Cardiac muscle cell (in vitro differentiated cells and primary cell): ENCODE data around the gene APRT. TPM values are rescaled to one million over a fixed set of nuclear protein-coding genes. Genes with fewer than 3 reads are reported as not detected.

Source experiments
- DNase-seq, 2 donors: peaks; one replicate each; pipeline versions ENCODE4 v3.0.0 to v3.0.0-alpha.2; 2010 to 2017; ENCODE audit warnings: low read depth in 1 of 2, low spot score in 1 of 2
- H3K27ac ChIP-seq: fragments of 200-600 bp; sonication (generic); 2 replicates; pipeline ENCODE4 v1.5.1; 2016
- H3K27me3 ChIP-seq: fragments of 200-600 bp; sonication (generic); 2 replicates; pipeline ENCODE4 v1.6.0; 2016; ENCODE audit warnings: control low read depth
- H3K36me3 ChIP-seq: fragments of 200-600 bp; sonication (generic); 2 replicates; pipeline ENCODE4 v1.5.1; 2016; ENCODE audit warnings: control low read depth
- H3K4me1 ChIP-seq: fragments of 200-600 bp; sonication (generic); 2 replicates; pipeline ENCODE4 v1.8.1; 2017; ENCODE audit warnings: low read depth, mild to moderate bottlenecking, mixed run types
- H3K4me3 ChIP-seq: fragments of 200-600 bp; sonication (generic); 2 replicates; pipeline ENCODE4 v1.5.1; 2016; ENCODE audit warnings: mild to moderate bottlenecking
- H3K9me3 ChIP-seq: fragments of 200-600 bp; sonication (generic); 2 replicates; pipeline ENCODE4 v1.5.1; 2017; ENCODE audit warnings: low read depth, mild to moderate bottlenecking, control low read depth
- CTCF ChIP-seq: IDR thresholded peaks from 2 replicates; pipeline ENCODE4 v1.5.1; 2012; ENCODE audit warnings: low read depth, mild to moderate bottlenecking, low read length
- polyA plus RNA-seq: library from polyadenylated mRNA; unstranded; fragments of >200 nt; fragmentation: Nextera tagmentation; extraction: Ambion mirVana; gene quantifications from 2 replicates; pipeline ENCODE4 v1.2.1, GENCODE V29; 2016
- total RNA-seq: library from RNA; depleted of rRNA; stranded (reverse); fragments of >200 nt; gene quantifications from 2 replicates; pipeline ENCODE4 v1.2.3, GENCODE V29; 2016

APRT gene
- total and polyA plus RNA-seq, 2 experiments from 2014 or later, result 123 to 169 TPM

- no peaks in the 10 kb centered on the region for H3K9me3 ChIP-seq
- H3K4me1 ChIP-seq, result peaks cover 45% of the 10 kb centered on the region
- no peak for TF ChIP-seq CTCF
- no peaks in the 10 kb centered on the region for H3K27me3 ChIP-seq
- no peak overlapping the region for H3K4me3 ChIP-seq
- H3K36me3 ChIP-seq, result no peaks in the 10 kb centered on the region
- H3K27ac ChIP-seq, result peak overlapping the region; percentile 99
- no peak for DNase-seq
Observed at GRCh38 chr16:88761143-88761534, 50.6 kb downstream of the APRT start.

DNA sequence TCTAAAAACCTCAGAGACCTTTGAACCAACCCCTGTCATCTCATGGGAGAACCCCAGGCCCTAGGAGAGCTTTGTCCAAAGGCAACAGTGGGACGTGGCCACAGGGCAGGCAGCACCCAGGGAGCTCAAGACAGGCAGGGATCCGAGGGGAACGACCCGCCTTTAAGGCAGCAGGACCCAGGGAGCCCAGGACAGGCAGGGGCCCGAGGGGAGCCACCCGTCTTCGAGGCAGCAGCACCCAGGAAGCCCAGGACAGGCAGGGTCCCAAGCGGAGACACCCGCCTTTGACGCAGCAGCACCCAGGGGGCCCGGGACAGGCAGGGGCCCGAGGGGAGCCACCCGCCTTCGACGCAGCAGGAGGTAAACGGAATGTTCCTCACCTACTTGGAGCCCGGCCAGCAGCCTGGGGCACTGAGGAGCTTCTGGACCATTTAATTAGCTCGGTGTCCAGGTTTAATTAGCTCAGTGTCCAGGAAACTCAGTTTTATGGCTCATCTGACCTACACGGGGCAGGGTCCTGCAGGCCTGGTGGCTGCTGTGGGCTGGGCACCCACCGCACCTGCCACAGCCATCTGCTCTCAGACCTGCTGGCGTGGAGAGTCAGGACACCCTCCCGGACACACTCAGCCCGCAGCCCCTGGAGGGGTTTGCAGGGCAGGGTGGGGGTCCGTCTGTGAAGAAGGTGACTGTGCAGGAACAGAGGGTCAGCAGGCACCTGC is 51.1 kb downstream of the APRT start:
- no peak for DNase-seq
- H3K9me3 ChIP-seq, result no peaks in the 10 kb centered on the region
- peaks cover 45% of the 10 kb centered on the region for H3K4me1 ChIP-seq
- peak overlapping the region; percentile 99 for H3K27ac ChIP-seq
- no peaks in the 10 kb centered on the region for H3K27me3 ChIP-seq
- no peak overlapping the region for H3K4me3 ChIP-seq
- TF ChIP-seq CTCF, result no peak
- H3K36me3 ChIP-seq, result no peaks in the 10 kb centered on the region

- no peak for DNase-seq
- TF ChIP-seq CTCF, result no peak
- no peaks in the 10 kb centered on the region for H3K27me3 ChIP-seq
- no peak overlapping the region for H3K4me3 ChIP-seq
- H3K9me3 ChIP-seq, result no peaks in the 10 kb centered on the region
- peak overlapping the region; percentile 99 for H3K27ac ChIP-seq
- H3K36me3 ChIP-seq, result no peaks in the 10 kb centered on the region
- peaks cover 41% of the 10 kb centered on the region for H3K4me1 ChIP-seq
Observed at GRCh38 chr16:88759976-88760350, 51.8 kb downstream of the APRT start.

Other genes with a start within 250 kb of the APRT start
- 16.1 and 26.9 TPM in 2 replicates for gene ZC3H18, start 241.5 kb downstream of the APRT start, total RNA-seq
- 26.8 and 31.7 TPM in 2 replicates for gene ZC3H18, start 241.5 kb downstream of the APRT start, polyA plus RNA-seq
- not detected in 2 replicates for gene IL17C, start 173.4 kb downstream of the APRT start, total RNA-seq
- not detected in 2 replicates for gene IL17C, start 173.4 kb downstream of the APRT start, polyA plus RNA-seq
- gene CYBA, start 160.9 kb downstream of the APRT start, total RNA-seq, result 174 and 218 TPM in 2 replicates
- gene CYBA, start 160.9 kb downstream of the APRT start, polyA plus RNA-seq, result 233 and 237 TPM in 2 replicates
- gene MVD, start 148.8 kb downstream of the APRT start, total RNA-seq, result 65.0 and 159 TPM in 2 replicates
- 88.4 and 192 TPM in 2 replicates for gene MVD, start 148.8 kb downstream of the APRT start, polyA plus RNA-seq
- gene SNAI3, start 125.4 kb downstream of the APRT start, total RNA-seq, result 1.6 and 2.9 TPM in 2 replicates
- 3.7 and 4.5 TPM in 2 replicates for gene SNAI3, start 125.4 kb downstream of the APRT start, polyA plus RNA-seq
- 30.0 and 33.5 TPM in 2 replicates for gene RNF166, start 105.5 kb downstream of the APRT start, total RNA-seq
- 23.2 and 34.2 TPM in 2 replicates for gene RNF166, start 105.5 kb downstream of the APRT start, polyA plus RNA-seq
- gene CTU2, start 105.4 kb downstream of the APRT start, total RNA-seq, result 9.3 and 10.8 TPM in 2 replicates
- gene CTU2, start 105.4 kb downstream of the APRT start, polyA plus RNA-seq, result 9.2 and 13.8 TPM in 2 replicates
- 54.5 and 121 TPM in 2 replicates for gene PIEZO1, start 26.7 kb downstream of the APRT start, total RNA-seq
- 32.7 and 49.2 TPM in 2 replicates for gene PIEZO1, start 26.7 kb downstream of the APRT start, polyA plus RNA-seq
- 24.5 and 29.6 TPM in 2 replicates for gene CDT1, start 8.1 kb downstream of the APRT start, total RNA-seq
- 15.9 and 17.9 TPM in 2 replicates for gene CDT1, start 8.1 kb downstream of the APRT start, polyA plus RNA-seq
- 28.3 and 29.5 TPM in 2 replicates for gene GALNS, start 45.0 kb upstream of the APRT start, total RNA-seq
- gene GALNS, start 45.0 kb upstream of the APRT start, polyA plus RNA-seq, result 23.4 and 31.0 TPM in 2 replicates
- 30.9 and 42.0 TPM in 2 replicates for gene TRAPPC2L, start 45.2 kb upstream of the APRT start, total RNA-seq
- gene TRAPPC2L, start 45.2 kb upstream of the APRT start, polyA plus RNA-seq, result 114 and 130 TPM in 2 replicates
- not detected in 2 replicates for gene PABPN1L, start 54.7 kb upstream of the APRT start, total RNA-seq
- gene PABPN1L, start 54.7 kb upstream of the APRT start, polyA plus RNA-seq, result 0.32 TPM in 1 of 2 replicates, not detected in the other
- 0.21 and 0.69 TPM in 2 replicates for gene CBFA2T3, start 165.3 kb upstream of the APRT start, total RNA-seq
- 1.5 and 3.3 TPM in 2 replicates for gene CBFA2T3, start 165.3 kb upstream of the APRT start, polyA plus RNA-seq